Loucy (cell line): ENCODE data around the gene TCF19.
A peak's percentile ranks its signal among the peaks of the same experiment; 100 is the strongest.

ENCODE experiments used
- EZH2phosphoT487 ChIP-seq: fragments of 200-600 bp; IDR thresholded peaks from 2 replicates; pipeline ENCODE4 v1.6.1; 2018; ENCODE audit warnings: antibody characterized with exemption, mild to moderate bottlenecking, moderate library complexity, borderline replicate concordance
- TF ChIP-seq, protein P1 (sequence below): fragments of 200-600 bp; sonication (generic); conservative IDR thresholded peaks from 2 replicates; pipeline ENCODE4 v1.5.1; 2014; ENCODE audit warnings: mild to moderate bottlenecking, antibody characterized with exemption, low read length

DNA sequence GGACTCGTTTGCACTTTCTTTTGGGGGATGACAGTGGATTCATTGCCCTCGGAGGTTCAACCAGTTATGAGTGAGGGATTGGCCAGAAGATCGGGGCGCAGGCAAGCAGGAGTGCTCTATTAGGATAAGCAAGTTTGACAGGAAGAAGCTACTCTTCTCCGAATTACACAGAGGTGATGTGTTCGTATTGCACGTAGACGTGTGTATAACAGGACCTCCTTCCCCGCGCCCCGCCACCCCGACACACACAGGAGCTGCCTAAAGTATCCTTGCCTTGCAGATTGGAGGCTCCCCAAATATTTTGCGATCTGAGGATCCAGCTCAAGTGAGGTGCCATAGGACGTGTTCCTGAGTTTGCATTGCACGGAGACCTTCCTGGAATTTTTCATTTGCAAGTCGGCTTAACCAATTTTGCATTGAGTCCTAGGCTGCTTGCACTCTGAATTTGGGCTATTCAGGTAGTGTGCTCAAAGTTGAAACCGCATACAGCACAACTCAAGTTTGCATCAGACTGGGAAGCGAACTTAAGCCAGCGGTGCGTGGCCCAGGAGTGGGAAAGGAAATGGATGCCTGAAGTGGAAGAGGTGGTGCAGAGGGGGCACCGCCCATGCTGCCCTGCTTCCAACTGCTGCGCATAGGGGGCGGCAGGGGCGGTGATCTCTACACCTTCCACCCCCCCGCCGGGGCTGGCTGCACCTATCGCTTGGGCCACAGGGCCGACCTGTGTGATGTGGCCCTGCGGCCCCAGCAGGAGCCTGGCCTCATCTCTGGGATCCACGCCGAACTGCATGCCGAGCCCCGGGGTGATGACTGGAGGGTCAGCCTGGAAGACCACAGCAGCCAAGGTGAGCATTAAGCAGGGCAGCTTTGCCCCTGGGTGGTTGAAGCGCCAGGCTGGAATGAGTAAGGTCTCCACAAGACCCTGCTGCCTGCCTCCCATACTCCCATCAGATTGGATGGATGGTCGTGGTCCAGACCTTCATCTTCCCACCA lies 770 bp downstream of the TCF19 start:
- TF ChIP-seq, protein P1, sequence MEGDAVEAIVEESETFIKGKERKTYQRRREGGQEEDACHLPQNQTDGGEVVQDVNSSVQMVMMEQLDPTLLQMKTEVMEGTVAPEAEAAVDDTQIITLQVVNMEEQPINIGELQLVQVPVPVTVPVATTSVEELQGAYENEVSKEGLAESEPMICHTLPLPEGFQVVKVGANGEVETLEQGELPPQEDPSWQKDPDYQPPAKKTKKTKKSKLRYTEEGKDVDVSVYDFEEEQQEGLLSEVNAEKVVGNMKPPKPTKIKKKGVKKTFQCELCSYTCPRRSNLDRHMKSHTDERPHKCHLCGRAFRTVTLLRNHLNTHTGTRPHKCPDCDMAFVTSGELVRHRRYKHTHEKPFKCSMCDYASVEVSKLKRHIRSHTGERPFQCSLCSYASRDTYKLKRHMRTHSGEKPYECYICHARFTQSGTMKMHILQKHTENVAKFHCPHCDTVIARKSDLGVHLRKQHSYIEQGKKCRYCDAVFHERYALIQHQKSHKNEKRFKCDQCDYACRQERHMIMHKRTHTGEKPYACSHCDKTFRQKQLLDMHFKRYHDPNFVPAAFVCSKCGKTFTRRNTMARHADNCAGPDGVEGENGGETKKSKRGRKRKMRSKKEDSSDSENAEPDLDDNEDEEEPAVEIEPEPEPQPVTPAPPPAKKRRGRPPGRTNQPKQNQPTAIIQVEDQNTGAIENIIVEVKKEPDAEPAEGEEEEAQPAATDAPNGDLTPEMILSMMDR: peak; percentile 31
- TF ChIP-seq EZH2phosphoT487: no peak
